Measurements from ENCODE around the gene STEAP1B.
"Not testable (repeated sequence)": the region's sequence is repeated elsewhere in the genome, so short reads cannot be mapped to it uniquely, and the experiment has no call there.

The STEAP1B gene

GRCh38 chr7:22499888-22500689, at the start of gene STEAP1B:
TSS of gene STEAP1B (minus strand) at chr7:22500188. CDS start at chr7:22494855, 5,333 bp downstream.
- DNase-seq: not testable (repeated sequence)

GRCh38 chr7:22549051-22549450, 49.1 kb upstream of the STEAP1B start:
- no peak for DNase-seq

GRCh38 chr7:22548313-22548712, 48.3 kb upstream of the STEAP1B start:
- DNase-seq: no peak

GRCh38 chr7:22546769-22547168, 46.8 kb upstream of the STEAP1B start:
- DNase-seq: no peak

GRCh38 chr7:22545529-22545928, 45.5 kb upstream of the STEAP1B start:
- DNase-seq: no peak

- no peak for DNase-seq
These were observed 44.3 kb upstream of the STEAP1B start for GRCh38 chr7:22544245-22544644.

GRCh38 chr7:22543169-22543568, 43.2 kb upstream of the STEAP1B start:
- DNase-seq: no peak

GRCh38 chr7:22542669-22543068, 42.7 kb upstream of the STEAP1B start:
- no peak for DNase-seq

GRCh38 chr7:22542254-22542653, 42.3 kb upstream of the STEAP1B start:
- no peak for DNase-seq

GRCh38 chr7:22541789-22542188, 41.8 kb upstream of the STEAP1B start:
- DNase-seq: no peak

- DNase-seq: not testable (repeated sequence)
These were observed 28.5 kb upstream of the STEAP1B start for GRCh38 chr7:22528537-22528936.

- DNase-seq: not testable (repeated sequence)
These were observed 24.5 kb upstream of the STEAP1B start for GRCh38 chr7:22524353-22524947.

- peak; percentile 17 for DNase-seq
These were observed 23.7 kb upstream of the STEAP1B start for GRCh38 chr7:22523478-22524352.

- DNase-seq: not testable (repeated sequence)
These were observed 19.6 kb upstream of the STEAP1B start for GRCh38 chr7:22519560-22519959.

- DNase-seq: not testable (repeated sequence)
These were observed 17.0 kb upstream of the STEAP1B start for GRCh38 chr7:22516950-22517349.

- not testable (repeated sequence) for DNase-seq
These were observed 15.0 kb upstream of the STEAP1B start for GRCh38 chr7:22514963-22515362.

- DNase-seq: not testable (repeated sequence)
These were observed 7.3 kb upstream of the STEAP1B start for GRCh38 chr7:22507320-22507719.

- DNase-seq: not testable (repeated sequence)
These were observed 6.5 kb upstream of the STEAP1B start for GRCh38 chr7:22506316-22507020.

- not testable (repeated sequence) for DNase-seq
These were observed 4.5 kb upstream of the STEAP1B start for GRCh38 chr7:22504519-22504918.

GRCh38 chr7:22502104-22502503, 2.1 kb upstream of the STEAP1B start:
- not testable (repeated sequence) for DNase-seq

GRCh38 chr7:22501336-22501735, 1.3 kb upstream of the STEAP1B start:
- not testable (repeated sequence) for DNase-seq

GRCh38 chr7:22499044-22499443, 944 bp downstream of the STEAP1B start:
- no peak for DNase-seq

GRCh38 chr7:22496912-22497311, 3.1 kb downstream of the STEAP1B start:
- not testable (repeated sequence) for DNase-seq
